ENCODE results near the gene SNX9.
"Not testable (repeated sequence)": the region's sequence is repeated elsewhere in the genome, so short reads cannot be mapped to it uniquely, and the experiment has no call there.

The SNX9 gene
- 71.6 to 377 (median 92.8) reads per million in 3 experiments for total RNA-seq

DNA sequence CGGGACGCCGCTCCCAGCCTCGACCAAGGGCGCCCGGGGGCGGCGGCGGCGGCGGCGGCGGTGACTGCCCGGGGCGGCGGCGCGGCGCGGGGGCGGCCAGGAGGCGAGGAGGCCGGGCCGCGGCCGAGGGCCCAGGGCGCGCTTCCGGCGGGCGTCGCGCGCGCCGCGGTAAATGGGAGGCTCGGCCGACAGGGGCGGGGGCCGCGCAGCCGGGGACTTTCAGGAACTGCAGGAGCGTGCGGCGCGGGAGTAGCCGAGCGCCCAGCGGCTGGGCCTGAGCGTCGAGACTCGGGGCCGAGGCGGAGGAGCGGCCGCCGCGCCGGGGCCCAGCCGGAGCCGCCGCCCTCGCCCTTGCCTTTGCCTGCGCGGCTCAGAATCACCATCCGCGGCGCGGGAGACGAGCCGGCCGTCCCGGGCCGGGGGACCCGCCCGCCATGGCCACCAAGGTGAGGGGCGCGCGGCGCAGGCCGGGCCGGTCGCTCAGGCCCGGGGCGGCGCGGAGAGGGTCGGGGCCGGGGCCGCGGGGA, at the start of gene SNX9:
TSS of gene SNX9 (plus strand) at position 246 of the 527 bp plus-strand sequence. CDS start at position 435, 189 bp downstream.
- DNase-seq: peak; percentile 52

DNA sequence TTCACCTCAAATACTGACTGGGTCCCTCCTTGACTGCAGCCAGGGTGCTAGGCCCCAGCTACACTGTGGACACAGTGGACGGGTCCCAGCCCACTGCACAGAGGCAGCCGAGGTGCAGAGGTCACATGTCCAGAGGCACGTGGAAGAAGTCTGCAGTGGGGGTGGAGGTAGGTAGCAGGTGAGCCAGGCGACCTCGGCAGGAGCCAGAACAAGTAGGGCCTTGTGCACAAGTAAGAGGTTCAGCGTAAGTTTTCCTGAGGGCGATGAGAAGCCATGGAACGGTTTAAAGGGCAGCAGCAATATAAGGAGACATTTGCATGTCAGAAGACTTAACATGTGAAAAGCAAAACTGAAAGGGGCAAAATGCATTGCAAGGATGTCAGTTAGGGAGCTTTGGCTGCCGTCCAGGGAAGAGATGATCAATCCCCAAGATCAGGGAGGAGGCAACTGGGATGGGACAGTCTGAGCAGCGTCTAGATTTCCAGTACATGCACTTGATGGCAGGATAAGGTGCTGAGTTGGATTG, 49.7 kb upstream of the SNX9 start:
- DNase-seq: no peak

DNA sequence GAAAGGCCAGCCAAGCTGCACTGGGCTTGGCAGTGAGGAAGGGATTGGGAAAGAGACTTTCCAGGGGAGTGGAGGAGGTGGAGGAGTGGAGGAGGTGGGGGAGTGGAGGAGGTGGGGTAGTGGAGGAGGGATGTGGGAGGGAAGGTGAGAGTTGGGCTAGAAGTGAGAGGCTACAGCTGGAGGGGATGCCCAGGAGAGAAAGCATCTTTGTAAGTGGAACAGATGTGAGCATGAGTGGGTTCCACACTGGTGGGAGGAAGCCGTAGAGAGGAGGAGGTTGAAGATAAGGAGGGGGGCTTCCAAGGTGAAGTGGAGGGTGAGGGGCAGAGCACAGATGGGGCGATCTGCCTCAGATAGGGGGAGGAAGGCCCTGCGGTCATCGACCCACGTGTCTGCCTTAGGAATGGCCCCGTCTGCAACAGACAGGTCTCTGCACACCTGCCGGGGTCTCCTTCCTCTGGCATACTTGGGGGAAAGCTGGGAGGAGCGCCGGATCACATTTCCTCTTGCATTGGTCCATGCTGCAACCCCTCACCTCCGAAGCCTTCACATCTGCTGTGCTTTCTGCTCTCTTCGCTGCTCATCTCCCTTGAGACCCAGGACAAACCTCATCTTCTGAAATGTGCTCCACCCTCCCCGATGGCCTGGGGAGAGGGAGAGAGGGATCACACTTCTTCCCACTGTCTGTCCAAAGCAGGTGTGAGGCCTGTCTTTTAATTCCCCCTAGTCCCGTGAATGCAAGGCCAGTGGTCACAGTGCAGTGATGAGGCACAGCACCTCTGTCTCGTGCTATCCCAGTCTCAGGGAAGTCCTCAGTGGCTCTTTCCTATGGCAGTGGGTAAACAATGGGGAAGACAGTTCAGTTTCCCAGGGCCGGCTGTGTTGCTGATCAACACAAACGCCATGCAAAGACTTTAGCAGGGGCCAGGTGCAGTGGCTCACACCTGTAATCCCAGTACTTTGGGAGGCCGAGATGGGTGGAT, 48.6 kb upstream of the SNX9 start:
- no peak for DNase-seq

DNA sequence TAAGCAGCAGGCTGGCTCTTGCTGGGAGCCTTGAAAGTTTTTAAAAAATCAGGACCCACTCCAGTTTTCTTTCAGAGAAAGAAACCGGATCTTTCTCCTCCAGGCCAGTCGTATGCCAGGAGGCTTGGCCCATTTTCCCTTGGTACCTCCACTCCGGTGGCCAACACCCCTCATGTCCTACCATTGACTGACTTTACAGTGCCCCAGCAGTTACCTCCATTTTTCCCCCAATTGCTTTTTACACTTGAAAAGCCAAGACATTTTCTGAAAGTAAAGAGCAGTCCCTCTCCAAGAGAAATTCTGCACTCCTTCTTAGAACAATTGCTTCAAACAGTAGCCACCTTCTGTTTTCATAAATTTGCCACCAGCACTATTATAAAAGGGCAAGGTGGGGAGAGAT, 47.7 kb upstream of the SNX9 start:
- no peak for DNase-seq

DNA sequence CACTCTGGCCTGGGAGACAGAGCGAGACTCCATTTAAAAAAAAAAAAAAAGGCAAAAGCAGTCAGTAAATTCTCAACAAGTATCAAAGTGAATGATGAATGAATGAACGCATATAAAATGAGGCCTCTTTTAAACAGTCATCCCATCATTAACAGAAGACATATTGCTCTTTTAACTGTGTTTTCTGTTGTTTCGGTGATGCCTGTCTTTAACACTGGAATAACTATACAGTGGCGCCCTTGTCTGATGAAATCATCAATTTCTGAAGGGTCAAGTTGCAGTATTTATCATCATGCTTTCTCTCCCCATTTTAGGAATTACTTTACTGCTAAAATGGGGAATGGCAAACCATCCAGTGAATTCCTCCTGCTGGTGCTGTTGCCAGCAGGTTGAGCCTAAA, 45.7 kb upstream of the SNX9 start:
- no peak for DNase-seq

DNA sequence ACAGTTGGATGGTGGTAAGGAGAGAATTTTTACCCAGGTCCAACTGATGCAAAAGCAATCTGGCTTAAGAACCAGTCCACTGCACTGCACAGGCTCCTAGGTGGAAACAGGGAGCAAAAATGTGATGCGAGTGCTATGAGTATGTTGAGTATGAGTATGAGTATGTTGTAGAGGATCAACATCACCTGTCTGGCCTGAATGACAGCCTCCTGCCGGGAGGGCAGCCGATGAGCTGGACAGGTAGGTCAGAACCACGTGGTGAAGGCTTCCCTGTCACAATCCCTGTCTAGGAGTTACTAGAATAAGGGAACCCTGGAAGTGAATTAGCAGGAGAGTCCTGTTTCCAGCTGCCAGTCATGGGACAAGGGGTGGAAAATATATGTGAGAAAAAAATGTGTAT, 44.3 kb upstream of the SNX9 start:
- DNase-seq: no peak

DNA sequence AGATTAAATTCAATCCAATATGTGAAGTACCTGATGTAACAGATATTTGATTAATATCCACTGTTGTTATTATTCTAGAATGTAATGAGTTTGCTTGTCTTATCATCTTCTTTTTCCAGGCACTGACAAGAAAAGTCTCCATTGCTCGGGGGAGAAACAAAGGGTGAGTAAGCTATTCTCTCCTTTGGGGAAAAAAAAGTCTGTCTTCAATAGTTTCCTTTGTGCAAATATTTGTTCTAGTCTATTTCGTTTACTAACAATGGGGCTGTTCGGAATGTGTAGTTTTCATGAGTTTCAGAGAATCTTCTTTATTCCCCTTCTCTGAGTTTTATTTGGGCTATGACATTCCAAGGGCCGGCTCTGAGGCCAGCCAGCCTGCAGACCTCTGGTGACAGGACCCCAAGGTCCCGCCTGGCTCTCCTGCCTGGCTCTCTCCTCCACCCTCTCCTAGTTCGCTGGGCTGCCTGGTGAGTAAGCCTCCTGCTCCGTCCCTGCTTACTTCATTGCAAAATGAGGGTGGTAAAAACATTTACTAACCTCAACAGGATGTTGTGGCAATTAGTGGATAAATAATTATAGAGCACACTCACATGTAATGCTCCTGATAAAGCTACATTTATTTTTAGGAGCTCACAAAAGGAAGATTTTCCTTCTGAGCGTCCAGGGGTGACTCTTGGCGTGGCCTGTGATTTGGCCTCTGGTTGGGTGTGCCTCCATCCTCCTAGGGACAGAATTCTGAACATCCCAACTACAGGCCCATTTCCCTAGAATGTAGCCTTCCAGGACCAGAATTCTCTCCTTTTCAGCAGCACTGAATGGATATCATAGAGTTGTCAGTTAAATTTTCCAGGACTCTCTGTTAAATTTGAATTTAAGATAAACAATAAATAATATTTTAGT, 43.1 kb upstream of the SNX9 start:
- no peak for DNase-seq

DNA sequence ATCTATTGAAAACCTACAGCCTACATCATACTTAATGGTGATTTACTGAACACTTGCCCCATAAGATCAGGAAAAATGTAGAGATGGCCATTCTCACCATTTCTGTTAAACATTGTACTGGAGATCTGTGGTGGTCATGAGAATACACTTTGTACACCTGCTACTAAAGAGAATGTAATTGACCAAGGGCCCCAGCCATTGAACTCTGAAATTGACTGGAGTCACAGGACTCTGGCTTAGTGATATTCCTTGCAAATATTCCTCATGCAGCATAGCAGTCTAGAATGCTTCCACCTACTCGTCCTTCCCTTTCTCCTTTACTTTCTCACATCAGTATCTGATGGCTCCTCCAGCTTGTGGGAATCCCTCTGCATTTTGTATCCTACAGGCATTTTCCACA, 37.4 kb upstream of the SNX9 start:
- DNase-seq: no peak

DNA sequence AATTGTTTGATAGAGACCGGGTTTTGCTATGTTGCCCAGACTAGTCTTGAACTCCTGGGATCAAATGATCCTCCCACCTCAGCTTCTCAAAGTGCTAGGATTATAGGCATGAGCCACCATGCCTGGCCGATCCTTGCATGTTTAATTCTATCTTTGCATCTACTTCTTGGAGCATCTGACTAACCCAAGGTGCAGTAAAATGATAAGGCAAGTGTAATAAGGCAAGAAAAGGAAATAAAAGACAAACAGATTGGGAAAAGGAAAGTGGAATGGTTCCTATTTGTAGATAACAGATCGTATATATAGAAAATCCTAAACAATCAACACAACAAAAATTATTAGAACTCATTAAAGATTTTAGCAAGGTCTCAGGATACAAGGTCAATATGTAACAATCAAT, 36.8 kb upstream of the SNX9 start:
- DNase-seq: no peak

DNA sequence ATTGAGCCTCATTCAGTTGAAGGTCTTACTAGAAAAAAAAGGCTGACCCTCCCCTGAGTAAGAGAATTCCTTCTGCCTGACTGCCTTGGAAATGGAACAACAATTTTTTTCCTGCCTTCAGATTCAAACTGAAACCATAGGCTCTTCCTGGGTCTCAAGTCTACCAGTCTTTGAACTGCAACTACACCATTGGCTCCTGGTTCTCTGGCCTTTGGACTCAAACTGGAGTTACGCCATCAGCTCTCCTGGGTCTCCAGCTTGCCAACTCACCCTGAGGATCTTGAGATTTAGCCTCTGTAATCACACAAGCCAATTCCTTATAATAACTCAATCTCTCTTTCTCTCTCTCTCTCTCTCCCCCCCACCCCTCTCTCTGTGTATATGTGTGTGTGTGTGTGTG, 36.0 kb upstream of the SNX9 start:
- no peak for DNase-seq

DNA sequence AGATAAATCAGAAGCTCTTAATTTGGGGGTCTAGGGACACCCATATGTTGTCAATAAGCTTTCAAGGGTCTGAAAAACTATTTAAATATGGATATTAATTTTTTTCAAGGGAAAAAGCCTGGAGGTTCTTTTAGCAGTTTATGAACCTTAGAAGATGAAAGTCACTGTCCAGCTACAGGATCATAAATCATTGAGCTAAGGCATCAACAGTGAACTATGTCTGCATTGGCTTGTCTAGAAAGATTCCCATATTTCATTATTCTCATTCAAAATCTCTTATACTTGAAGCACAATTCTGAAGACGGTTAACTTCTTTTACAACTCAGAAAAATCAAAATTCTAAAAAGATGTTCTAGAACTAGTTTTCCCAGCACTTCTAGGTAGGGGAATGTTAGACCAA, 34.9 kb upstream of the SNX9 start:
- DNase-seq: no peak

DNA sequence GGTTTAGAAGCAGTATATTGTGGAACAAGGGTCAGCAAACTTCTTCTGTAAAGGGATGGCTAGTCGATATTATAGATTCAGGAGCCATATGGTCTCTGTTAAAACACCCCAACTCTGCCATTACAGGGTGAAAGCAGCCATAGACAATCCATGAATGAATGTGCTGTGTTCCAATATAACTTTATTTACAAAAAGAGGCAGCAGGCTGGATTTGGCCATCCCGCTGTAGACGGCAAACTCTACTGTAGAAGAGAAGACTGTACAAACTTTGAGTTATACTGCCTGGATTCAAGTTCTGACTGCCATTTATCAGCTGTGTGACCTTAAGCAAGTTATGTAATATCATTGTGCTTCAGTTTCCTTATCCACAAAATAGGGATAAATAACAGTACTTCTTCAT, 33.7 kb upstream of the SNX9 start:
- no peak for DNase-seq

DNA sequence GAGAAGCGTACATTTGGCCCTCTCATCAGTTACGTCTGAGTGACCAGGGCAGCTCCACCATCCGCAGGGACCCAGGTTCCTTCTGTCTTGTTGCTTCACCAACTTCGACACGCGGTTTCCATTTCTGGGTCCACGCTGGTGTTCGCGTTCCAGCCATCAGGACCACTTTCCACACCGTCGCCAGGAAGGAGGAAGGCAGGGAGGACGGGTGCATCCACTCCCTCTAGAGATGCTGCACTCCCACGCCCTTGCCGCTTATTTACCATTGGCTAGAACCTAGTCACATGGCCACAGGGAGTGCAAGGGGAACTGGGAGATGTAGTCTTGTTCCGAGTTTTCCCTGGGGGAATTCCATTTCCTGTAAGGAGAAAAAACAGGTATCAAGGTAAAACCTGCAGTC, 33.2 kb upstream of the SNX9 start:
- no peak for DNase-seq

DNA sequence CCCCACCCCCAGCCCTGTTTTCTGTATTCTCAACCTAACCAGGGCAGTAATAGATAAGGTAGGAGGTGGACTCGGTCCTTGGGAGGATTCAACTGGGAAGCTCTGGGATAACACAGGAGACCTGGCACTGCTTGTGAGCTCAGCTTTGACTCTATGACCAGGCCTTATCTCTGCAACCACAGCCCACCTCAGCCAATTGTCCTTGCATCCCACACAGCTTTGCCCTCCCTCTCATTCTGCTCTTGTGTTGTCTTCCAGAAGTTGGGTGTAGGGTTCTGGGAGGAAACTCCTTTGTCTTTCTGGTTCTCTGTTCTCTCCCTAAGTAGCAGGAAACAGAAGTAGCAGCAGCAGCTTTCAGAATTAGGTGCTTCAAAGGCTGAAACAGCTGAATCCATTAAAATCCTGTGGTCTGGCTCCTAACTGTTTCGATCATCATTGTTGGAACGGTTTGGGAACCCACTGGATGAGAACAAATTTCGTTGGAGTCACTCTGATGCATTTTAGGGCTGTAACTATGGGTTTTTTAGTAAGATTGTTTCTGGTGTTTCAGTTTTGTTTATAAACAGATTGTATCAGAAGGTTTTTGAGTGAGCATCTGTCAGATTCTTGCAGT, 32.4 kb upstream of the SNX9 start:
- no peak for DNase-seq

DNA sequence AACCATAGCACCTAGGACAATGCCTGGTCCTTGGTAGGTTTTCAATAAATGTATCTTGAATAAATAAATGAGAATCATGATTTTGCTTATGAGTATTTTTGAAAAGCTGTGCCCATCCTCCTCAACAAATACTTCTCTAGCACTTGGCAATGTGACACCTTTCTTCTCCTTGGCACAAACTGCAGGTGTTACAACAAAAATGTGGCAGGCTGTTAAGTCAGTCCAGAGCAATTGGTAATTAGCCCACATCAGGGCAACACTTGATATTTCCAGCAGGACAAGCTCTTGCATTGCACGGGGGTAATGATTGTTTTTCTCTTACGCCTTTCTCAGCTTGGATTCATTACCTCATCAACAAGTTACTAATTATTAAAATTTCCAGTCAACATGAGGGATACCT, 31.6 kb upstream of the SNX9 start:
- no peak for DNase-seq

DNA sequence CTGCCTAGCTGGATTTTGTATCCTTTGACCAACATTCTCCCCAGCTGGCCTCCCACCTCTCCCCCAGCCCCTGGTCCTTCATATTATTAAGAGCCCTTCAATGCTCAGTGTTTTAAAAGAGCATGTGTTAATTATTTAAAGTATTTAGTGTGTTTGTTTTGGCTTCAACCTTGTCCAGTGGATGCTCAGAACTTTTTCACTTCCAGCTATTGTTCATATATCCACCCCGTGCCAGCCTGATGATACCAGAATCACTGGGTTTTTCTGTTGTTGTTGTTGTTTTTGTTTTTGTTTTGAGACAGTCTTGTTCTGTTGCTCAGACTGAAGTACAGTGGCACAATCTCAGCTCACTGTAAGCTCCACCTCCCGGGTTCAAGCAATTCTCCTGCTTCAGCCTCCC, 30.4 kb upstream of the SNX9 start:
- DNase-seq: no peak

DNA sequence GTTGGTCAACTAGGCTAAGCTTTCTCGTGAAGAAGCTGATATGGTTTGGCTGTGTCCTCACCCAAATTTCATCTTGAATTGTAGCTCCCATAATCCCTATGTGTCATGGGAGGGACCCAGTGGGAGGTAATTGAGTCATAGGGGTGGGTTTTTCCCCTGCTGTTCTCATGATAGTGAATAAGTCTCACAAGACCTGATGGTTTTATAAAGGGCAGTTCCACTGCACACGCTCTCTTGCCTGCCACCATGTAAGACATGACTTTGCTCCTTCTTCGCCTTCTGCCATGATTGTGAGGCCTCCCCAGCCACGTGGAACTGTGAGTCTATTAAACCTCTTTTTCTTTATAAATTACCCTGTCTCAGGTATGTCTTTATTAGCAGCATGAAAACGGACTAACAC, 29.0 kb upstream of the SNX9 start:
- not testable (repeated sequence) for DNase-seq

DNA sequence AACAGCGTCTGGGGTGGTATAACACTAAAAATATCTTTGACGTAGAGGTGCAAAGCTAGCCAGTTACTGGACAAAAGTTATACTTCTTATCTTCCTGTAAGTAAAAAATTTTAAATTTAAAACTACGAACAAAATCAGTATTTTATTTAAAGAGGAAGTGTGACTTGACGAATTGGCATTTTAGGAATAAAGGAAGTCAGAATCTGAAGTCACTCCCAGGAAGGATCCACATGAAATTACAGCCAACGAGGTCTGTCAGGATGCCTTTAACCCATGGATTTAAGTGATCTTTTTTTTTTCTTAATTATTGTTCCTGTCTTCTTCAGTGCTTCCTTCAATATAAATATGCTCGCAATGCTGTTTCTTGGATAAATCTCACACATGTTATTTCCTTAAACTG, 27.2 kb upstream of the SNX9 start:
- DNase-seq: no peak

DNA sequence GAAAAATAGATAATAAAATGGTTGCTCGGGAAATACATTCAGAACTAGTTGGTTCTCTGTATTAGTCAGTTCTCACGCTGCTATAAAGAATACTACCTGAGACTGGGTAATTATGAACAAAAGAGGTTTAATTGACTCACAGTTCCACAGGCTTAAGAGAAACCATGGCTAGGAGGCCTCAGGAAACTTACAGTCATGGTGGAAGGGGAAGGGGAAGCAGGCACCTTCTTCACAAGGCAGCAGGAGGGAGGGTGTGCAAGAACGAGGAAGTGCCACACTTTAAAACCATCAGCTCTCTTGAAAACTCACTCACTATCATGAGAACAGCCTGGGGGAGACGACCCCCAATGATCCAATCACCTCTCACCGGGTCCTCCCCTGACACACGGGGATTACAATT, 24.2 kb upstream of the SNX9 start:
- DNase-seq: no peak

DNA sequence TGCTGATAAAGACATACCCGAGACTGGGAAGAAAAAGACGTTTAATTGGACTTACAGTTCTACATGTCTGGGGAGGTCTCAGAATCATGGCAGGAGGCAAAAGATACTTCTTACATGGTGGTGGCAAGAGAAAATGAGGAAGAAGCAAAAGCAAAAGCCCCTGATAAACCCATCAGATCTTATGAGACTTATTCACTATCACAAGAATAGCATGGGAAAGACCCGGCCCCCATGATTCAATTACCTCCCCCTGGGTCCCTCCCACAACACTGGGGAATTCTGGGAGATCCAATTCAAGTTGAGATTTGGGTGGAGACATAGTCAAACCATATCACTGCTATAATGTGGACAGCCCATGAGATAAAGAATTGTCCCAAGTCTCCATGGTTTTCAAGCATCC, 23.5 kb upstream of the SNX9 start:
- DNase-seq: not testable (repeated sequence)

DNA sequence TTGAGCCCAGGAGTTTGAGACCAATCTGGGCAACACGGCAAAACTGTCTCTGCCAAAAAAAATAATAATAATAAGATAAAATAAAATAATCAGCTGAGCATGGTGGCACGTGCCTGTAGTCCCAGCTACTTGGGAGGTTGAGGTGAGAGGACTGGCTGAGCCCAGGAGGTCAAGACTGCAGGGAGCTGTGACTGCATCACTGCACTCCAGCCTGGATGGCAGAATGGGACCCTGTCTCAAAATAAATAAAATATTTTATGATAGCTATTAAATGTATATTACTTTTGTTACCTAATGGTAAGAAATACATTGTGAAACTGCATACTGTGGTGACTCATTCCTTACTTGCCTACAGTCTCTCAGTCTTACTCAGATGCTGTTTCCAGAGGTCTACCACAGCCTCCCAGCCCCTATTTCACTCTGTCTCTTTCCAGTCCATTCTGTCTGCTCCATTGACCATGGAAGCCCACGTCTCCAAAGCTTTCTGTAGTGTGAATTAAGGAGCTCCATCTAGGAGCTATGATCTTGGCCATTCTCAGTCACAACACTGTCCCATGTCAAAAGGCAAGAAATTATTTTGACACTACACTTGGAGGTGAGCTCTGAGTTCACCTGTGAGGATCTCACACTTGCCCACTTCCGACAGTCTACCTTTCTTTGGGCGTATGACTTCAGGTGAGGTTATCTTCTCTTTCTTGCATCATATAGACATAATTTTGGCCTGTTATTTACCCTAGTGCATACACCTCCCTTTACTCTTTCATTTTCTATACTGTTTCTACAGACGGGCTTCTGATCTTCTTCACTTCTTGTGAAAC, 22.4 kb upstream of the SNX9 start:
- DNase-seq: no peak

Data from central memory CD4-positive, alpha-beta T cell (primary cell).